Trophoblast cell (in vitro differentiated cells and primary cell): ENCODE measurements around the gene MYADML2.
A peak's percentile ranks its signal among the peaks of the same experiment; 100 is the strongest.

Experiments
- DNase-seq, 2 donors: peaks; one replicate each; pipeline ENCODE4 v3.0.0-alpha.2; 2016
- H2AFZ ChIP-seq: 2 replicates; pipeline ENCODE4 v1.6.1; 2013; ENCODE audit warnings: low read length, moderate library complexity, mild to moderate bottlenecking; ENCODE audit not compliant: insufficient read depth, poor library complexity
- H2AK5ac ChIP-seq: 2 replicates; pipeline ENCODE4 v1.6.1; 2013; ENCODE audit warnings: mild to moderate bottlenecking, low read length
- H2BK120ac ChIP-seq: 2 replicates; pipeline ENCODE4 v1.6.1; 2013; ENCODE audit warnings: low read length, mild to moderate bottlenecking, moderate library complexity; ENCODE audit not compliant: insufficient read depth, poor library complexity
- H2BK12ac ChIP-seq: 2 replicates; pipeline ENCODE4 v1.6.1; 2013; ENCODE audit warnings: mild to moderate bottlenecking, low read length, moderate library complexity
- H2BK5ac ChIP-seq: 2 replicates; pipeline ENCODE4 v1.6.1; 2013; ENCODE audit warnings: low read length, low read depth, moderate library complexity, mild to moderate bottlenecking; ENCODE audit not compliant: poor library complexity
- H3K14ac ChIP-seq: 2 replicates; pipeline ENCODE4 v1.6.1; 2013; ENCODE audit warnings: mild to moderate bottlenecking, low read length
- H3K18ac ChIP-seq: 2 replicates; pipeline ENCODE4 v1.6.1; 2013; ENCODE audit warnings: mild to moderate bottlenecking, low read length
- H3K23ac ChIP-seq: 2 replicates; pipeline ENCODE4 v1.6.1; 2013; ENCODE audit warnings: low read length
- H3K27ac ChIP-seq: 2 replicates; pipeline ENCODE4 v1.5.1; 2013; ENCODE audit warnings: low read depth, mild to moderate bottlenecking, inconsistent platforms, low read length, moderate library complexity
- H3K27me3 ChIP-seq: 2 replicates; pipeline ENCODE4 v1.6.1; 2013; ENCODE audit warnings: inconsistent platforms, mild to moderate bottlenecking, low read length, moderate library complexity; ENCODE audit not compliant: insufficient read depth
- H3K36me3 ChIP-seq, 2 experiments: 1 replicate in 1 of 2; 2 replicates in 1 of 2; pipeline ENCODE4 v1.6.1; 2013; ENCODE audit warnings: low read length in 2 of 2, mild to moderate bottlenecking in 2 of 2, moderate library complexity in 1 of 2; ENCODE audit not compliant: insufficient read depth in 2 of 2, control insufficient read depth in 1 of 2
- H3K4ac ChIP-seq: 2 replicates; pipeline ENCODE4 v1.6.1; 2013; ENCODE audit warnings: low read depth, mild to moderate bottlenecking, low read length, moderate library complexity
- H3K4me1 ChIP-seq, 2 experiments: 1 replicate in 1 of 2; 2 replicates in 1 of 2; pipeline ENCODE4 v1.6.1; 2013; ENCODE audit warnings: low read length in 2 of 2, mild to moderate bottlenecking in 2 of 2, moderate library complexity in 1 of 2; ENCODE audit not compliant: insufficient read depth in 2 of 2, control insufficient read depth in 1 of 2
- H3K4me2 ChIP-seq: 2 replicates; pipeline ENCODE4 v1.6.1; 2013; ENCODE audit warnings: inconsistent platforms, mild to moderate bottlenecking, low read length, moderate library complexity
- H3K4me3 ChIP-seq: 2 replicates; pipeline ENCODE4 v1.5.1; 2013; ENCODE audit warnings: mild to moderate bottlenecking, low read depth, low read length, inconsistent platforms
- H3K79me1 ChIP-seq: one replicate; pipeline ENCODE4 v1.6.1; 2013; ENCODE audit warnings: low read length
- H3K79me2 ChIP-seq: 2 replicates; pipeline ENCODE4 v1.6.1; 2013; ENCODE audit warnings: low read length, mild to moderate bottlenecking; ENCODE audit not compliant: control insufficient read depth, insufficient read depth, poor library complexity
- H3K9ac ChIP-seq: 2 replicates; pipeline ENCODE4 v1.6.1; 2013; ENCODE audit warnings: mild to moderate bottlenecking, low read length
- H3K9me3 ChIP-seq: 2 replicates; pipeline ENCODE4 v1.6.1; 2013; ENCODE audit warnings: low read depth, mild to moderate bottlenecking, control low read depth, inconsistent platforms, low read length; ENCODE audit not compliant: insufficient read depth
- H4K12ac ChIP-seq: 2 replicates; pipeline ENCODE4 v1.6.1; 2013; ENCODE audit warnings: low read depth, mild to moderate bottlenecking, low read length, moderate library complexity
- H4K8ac ChIP-seq: 2 replicates; pipeline ENCODE4 v1.6.1; 2013; ENCODE audit warnings: low read depth, mild to moderate bottlenecking, low read length, moderate library complexity
- H4K91ac ChIP-seq: one replicate; pipeline ENCODE4 v1.6.1; 2013; ENCODE audit warnings: low read depth, mild to moderate bottlenecking, low read length, moderate library complexity
- WGBS: extraction: QIAGEN DNeasy Blood & Tissue Kit; methylation state at CpG from one replicate; pipeline ENCODE4 v1.1.7; 2013; ENCODE audit warnings: missing lambda C conversion rate; ENCODE audit not compliant: insufficient read length, insufficient coverage; ENCODE audit errors: extremely low coverage; 5-methylcytosine and 5-hydroxymethylcytosine counted together

The MYADML2 gene

GRCh38 chr17:81973432-81973831 is 26.4 kb upstream of the MYADML2 start:
- no peak overlapping the region for H3K14ac ChIP-seq
- no peak overlapping the region for H3K4me2 ChIP-seq
- no peak overlapping the region for H2BK5ac ChIP-seq
- H4K12ac ChIP-seq, result no peak overlapping the region
- no peaks in the 10 kb centered on the region for H3K36me3 ChIP-seq
- peaks cover 7% of the 10 kb centered on the region for H3K79me2 ChIP-seq
- peaks cover 12% of the 10 kb centered on the region for H3K79me1 ChIP-seq
- H2BK12ac ChIP-seq, result no peak overlapping the region
- DNase-seq, result no peak
- no peak overlapping the region for H2AFZ ChIP-seq
- H3K23ac ChIP-seq, result no peak overlapping the region
- H3K4me1 ChIP-seq, result peaks cover 4 to 13% of the 10 kb centered on the region in 2 experiments
- no peak overlapping the region for H3K27ac ChIP-seq
- no peak overlapping the region for H3K18ac ChIP-seq
- H3K9ac ChIP-seq, result no peak overlapping the region
- H3K9me3 ChIP-seq, result peaks cover 3% of the 10 kb centered on the region
- H3K4me3 ChIP-seq, result no peak overlapping the region
- no peak overlapping the region for H3K4ac ChIP-seq
- no peak overlapping the region for H2BK120ac ChIP-seq
- H3K27me3 ChIP-seq, result no peaks in the 10 kb centered on the region
- no peak overlapping the region for H2AK5ac ChIP-seq
- H4K91ac ChIP-seq, result no peak overlapping the region
- no peak overlapping the region for H4K8ac ChIP-seq

- no peak for DNase-seq
- Histone ChIP-seq H4K8ac (no peak overlapping the region), H2AK5ac (no peak overlapping the region), H3K9me3 (peaks cover 3% of the 10 kb centered on the region), H3K4me2 (no peak overlapping the region), H3K18ac (no peak overlapping the region), H3K4me1 (peaks cover 6 to 20% of the 10 kb centered on the region in 2 experiments), H3K23ac (no peak overlapping the region), H2AFZ (no peak overlapping the region), H3K27ac (no peak overlapping the region), H2BK120ac (no peak overlapping the region), H3K27me3 (no peaks in the 10 kb centered on the region), H3K79me1 (peaks cover 11% of the 10 kb centered on the region), H2BK5ac (no peak overlapping the region), H2BK12ac (peak overlapping the region; percentile 20), H3K4me3 (no peak overlapping the region), H4K91ac (no peak overlapping the region), H3K36me3 (no peaks in the 10 kb centered on the region), H3K9ac (peak overlapping the region; percentile 42), H4K12ac (no peak overlapping the region), H3K79me2 (no peaks in the 10 kb centered on the region), H3K4ac (no peak overlapping the region), H3K14ac (no peak overlapping the region)
- WGBS, result no CpG with 5 or more reads among the region's 12 CpGs
Observed at GRCh38 chr17:81968850-81969812, 22.1 kb upstream of the MYADML2 start.

GRCh38 chr17:81968396-81968745 is 21.3 kb upstream of the MYADML2 start:
- no peaks in the 10 kb centered on the region for H3K36me3 ChIP-seq
- no peak overlapping the region for H2BK120ac ChIP-seq
- DNase-seq, result peak in 1 of 2 donors; percentile 53
- H3K4me1 ChIP-seq, result peaks cover 6 to 20% of the 10 kb centered on the region in 2 experiments
- H3K79me1 ChIP-seq, result peaks cover 11% of the 10 kb centered on the region
- H2BK5ac ChIP-seq, result no peak overlapping the region
- no peak overlapping the region for H3K4me3 ChIP-seq
- no peak overlapping the region for H4K8ac ChIP-seq
- no CpG with 5 or more reads among the region's 7 CpGs for WGBS
- no peak overlapping the region for H2BK12ac ChIP-seq
- H3K27me3 ChIP-seq, result no peaks in the 10 kb centered on the region
- H3K9ac ChIP-seq, result no peak overlapping the region
- no peak overlapping the region for H3K4ac ChIP-seq
- no peak overlapping the region for H2AK5ac ChIP-seq
- no peak overlapping the region for H3K14ac ChIP-seq
- no peak overlapping the region for H2AFZ ChIP-seq
- H3K23ac ChIP-seq, result no peak overlapping the region
- no peak overlapping the region for H3K4me2 ChIP-seq
- no peaks in the 10 kb centered on the region for H3K79me2 ChIP-seq
- peaks cover 2% of the 10 kb centered on the region for H3K9me3 ChIP-seq
- no peak overlapping the region for H3K18ac ChIP-seq
- no peak overlapping the region for H4K12ac ChIP-seq
- no peak overlapping the region for H3K27ac ChIP-seq
- H4K91ac ChIP-seq, result no peak overlapping the region

GRCh38 chr17:81967533-81968395 is 20.7 kb upstream of the MYADML2 start:
- Histone ChIP-seq H2AFZ (peak overlapping the region; percentile 19), H3K9me3 (peaks cover under 1% of the 10 kb centered on the region), H3K4me1 (peaks cover 6 to 20% of the 10 kb centered on the region in 2 experiments), H3K79me1 (peaks cover 11% of the 10 kb centered on the region), H3K79me2 (no peaks in the 10 kb centered on the region), H3K27me3 (peaks cover under 1% of the 10 kb centered on the region), H3K18ac (peak overlapping the region; percentile 8), H3K14ac (no peak overlapping the region), H3K23ac (no peak overlapping the region), H2AK5ac (peak overlapping the region; percentile 32), H3K9ac (no peak overlapping the region), H2BK5ac (no peak overlapping the region), H2BK12ac (no peak overlapping the region), H4K12ac (no peak overlapping the region), H3K4me2 (no peak overlapping the region), H4K8ac (peak overlapping the region; percentile 45), H3K4me3 (no peak overlapping the region), H3K4ac (no peak overlapping the region), H3K36me3 (no peaks in the 10 kb centered on the region), H3K27ac (no peak overlapping the region), H2BK120ac (peak overlapping the region; percentile 71), H4K91ac (peak overlapping the region; percentile 56)
- DNase-seq, result peak; percentile 66 to 86
- no CpG with 5 or more reads among the region's 36 CpGs for whole genome bisulfite sequencing
